ENCODE data around the gene ZNF664.
"Not testable (repeated sequence)": the region's sequence is repeated elsewhere in the genome, so short reads cannot be mapped to it uniquely, and the experiment has no call there.

The ZNF664 gene

DNA sequence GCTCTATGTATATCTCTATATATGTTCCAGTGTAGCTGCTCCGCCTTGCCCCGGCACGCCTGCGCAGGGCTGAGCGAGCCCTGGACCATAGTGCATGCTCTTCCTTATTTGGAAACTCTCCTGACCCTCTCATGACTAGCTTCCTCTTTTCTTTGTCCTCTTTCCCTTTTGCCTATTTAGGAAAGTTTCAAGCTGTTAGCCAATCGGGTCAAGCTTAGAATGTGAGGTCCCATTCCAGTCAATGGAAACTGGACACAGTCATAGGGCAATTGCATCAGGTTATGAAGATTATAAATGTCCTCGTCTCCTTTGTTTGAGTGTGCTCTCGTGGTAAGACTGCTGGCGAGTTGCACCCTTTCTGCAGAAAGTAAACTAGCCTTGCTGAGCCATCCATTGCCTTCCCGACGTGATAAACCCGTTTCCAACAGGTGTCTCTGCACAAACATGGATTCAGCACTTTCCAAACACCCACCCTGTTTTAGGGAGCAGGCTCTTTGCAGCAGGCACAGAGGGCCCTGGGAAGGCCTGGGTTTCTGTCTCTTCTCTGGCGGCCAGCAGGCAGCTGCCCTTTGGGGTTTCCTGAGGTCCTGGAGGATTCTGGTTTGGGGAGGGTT, 31.3 kb upstream of the ZNF664 start:
- no peak for DNase-seq (ENCODE audit: low read depth)

DNA sequence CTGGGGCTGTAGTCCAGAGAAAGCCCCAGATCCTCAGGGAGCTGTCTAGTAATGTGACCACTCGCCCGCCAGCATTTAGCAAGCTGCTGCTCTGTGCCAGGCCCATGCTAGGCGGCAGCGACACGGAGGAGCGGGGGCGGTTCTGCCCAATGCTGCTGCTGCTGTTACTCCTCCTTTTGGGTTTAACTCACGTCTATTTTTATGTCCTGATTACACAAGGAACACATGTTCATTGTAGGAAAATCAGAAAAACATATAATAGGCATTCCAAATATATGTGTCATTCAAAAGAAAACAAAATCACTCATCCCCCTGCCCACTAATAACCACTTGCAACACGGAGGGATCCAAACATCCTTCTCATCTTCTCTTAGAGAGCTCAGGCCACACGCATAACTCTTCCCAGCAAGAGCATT, 30.8 kb upstream of the ZNF664 start:
- DNase-seq (ENCODE audit: low read depth) = no peak

DNA sequence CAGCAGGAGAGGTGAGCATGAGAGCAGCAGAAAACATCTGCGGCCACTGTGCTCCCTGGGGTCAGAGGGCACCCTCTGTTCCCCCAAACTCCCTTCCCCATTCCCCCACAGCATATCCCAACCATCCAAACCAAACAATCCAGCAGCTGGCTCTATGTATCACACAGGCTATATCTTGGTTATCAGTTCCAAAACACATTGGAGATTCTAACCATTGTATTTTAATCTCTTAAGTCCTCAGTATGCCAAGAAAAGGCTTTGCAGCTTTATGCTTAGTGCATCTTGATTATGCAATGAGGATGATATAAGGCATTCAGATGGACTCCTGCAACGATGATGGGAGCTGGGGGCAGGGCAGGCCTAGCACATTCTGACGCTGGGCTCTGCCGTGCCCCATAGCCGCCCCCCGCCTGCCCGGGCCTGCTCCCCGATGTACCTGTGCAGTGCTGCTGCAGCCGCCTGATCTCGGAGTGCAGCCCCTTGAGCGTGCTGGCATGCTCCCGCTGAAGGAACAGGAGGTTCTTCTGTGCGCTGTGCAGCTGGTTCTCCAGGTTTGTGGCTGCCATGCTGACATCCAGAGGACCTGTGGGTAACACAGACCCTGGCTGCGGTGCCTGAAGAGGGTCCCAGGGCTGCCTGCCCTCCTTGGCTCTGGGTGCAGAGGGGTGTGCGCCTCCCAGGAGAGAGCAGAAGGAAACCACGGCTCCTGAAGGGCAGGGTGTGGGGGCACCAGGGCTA, 29.9 kb upstream of the ZNF664 start:
- DNase-seq (ENCODE audit: low read depth) = no peak

DNA sequence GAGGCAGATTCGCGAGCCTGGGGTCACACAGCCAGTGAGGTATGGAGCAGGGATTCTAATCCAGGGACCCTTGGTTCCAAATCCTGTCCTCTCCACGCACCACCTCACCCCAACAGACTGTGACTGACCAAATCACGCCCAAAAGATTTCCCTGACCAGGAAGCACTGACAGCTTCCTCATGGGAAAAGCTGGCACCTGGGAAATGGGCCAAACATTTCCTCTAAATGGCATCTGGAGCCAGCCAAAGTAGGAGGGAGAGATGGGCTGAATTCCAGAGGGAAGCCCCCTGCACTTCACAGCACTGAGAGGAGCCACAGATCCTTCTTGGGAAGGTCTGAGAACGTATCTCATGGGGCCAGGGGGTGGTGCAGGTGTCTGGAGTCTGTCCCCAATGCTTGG, 29.2 kb upstream of the ZNF664 start:
- DNase-seq (ENCODE audit: low read depth) = no peak

DNA sequence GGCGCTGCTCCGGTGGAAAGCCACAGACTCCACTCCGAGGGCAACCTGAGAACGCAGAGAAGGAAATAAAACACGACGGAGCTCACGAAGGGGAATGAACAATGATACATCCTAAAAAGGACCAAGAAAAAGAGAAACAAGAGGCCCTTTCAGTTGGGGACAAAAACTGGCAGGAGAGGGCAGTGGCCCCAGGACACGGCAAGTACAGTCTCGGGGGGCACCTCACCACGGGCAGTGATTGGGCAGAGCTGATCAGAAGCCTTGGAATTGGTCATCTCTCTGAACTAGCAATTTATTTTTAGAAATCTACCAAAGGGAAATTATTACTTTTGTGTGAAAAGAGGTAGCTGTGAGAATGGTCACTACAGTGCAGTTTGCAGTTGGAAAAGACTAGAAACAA, 28.3 kb upstream of the ZNF664 start:
- no peak for DNase-seq (ENCODE audit: low read depth)

DNA sequence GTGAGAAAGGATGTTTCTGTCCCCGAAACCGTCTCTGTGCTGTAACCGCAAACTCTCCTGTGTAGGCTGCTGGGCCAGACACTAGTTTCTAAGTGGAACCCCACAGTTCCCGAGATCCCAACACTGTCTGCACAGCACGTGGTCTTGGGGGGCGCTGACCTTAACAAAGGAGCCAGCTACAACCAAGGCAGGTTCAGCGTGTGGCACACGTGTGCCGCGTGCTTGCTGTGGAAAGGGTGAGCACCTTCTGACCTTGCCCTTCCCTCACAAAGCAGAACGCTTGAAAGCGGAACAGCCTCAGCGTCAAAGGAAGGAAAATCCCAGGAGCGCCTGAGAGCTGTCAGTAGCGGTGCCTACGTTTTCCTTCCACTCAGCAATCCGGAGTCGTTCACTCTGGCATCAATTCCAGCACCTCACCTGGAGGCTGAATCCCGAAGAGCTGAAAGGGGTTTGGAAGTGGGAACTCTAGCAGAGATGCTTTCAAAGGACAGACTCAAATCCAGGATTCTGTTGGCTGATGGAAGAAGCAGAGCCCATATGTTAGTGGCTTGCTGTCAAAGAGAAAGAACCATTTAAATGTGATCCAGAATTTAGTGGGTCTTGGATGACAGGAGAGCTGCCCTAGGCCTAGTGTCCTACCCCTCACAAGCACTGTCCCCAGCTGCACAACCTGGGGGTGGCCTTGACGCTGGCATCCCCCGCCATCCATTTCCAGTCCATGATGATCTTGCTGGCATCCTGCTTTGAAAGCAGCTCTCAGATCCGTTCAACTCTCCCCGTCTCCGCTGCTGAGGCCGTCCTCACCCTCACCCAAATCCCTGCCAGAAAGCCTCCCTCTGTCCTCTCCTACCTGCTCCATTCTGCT, 27.5 kb upstream of the ZNF664 start:
- DNase-seq (ENCODE audit: low read depth) = no peak

DNA sequence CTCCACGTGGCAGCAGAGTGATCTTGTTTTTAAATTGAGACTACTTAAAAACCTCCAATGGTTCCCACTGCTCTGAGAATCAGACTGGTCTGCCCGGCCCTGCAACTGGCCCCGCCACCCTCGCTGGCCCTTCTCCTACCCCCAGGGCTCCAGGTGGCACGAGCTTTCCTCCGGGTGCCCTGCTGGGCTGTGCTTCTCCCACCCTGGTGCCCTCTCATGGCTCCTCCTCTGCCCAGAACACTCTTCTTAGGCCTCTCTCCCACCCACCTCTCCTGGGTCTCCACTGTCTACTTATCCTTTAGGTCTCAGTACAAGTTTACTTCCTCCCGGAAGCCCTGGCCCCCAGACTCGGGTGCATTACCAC, 26.9 kb upstream of the ZNF664 start:
- DNase-seq (ENCODE audit: low read depth) = no peak

DNA sequence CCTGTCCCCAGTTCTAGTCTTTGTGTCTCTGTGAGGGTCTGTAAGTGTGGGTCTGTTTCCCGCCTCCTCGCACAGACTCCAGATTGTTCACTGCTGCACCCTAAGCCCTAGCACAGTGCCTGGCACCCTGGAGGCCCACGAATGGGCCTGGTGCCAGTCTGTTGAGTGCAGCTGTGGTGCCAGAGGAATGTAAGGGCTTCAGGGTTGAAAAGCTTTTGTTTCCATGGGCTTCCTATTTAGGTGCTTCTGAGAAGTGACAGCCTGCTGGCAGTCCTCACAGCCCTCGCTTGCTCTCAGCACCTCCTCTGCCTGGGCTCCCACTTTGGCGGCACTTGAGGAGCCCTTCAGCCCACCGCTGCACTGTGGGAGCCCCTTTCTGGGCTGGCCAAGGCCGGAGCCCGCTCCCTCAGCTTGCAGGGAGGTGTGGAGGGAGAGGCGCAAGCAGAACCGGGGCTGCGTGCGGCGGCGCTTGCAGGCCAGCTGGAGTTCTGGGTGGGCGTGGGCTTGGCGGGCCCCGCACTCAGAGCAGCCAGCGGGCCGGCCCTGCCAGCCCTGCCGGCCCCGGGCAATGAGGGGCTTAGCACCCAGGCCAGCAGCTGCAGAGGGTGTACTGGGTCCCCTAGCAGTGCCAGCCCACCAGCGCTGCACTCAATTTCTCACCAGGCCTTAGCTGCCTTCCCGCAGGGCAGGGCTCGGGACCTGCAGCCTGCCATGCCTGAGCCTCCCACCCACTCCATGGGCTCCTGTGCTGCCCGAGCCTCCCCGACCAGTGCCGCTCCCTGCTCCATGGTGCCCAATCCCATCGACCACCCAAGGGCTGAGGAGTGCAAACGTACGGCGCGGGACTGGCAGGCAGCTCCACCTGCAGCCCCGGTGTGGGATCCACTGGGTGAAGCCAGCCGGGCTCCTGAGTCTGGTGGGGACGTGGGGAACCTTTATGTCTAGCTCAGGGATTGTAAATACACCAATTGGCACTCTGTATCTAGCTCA, 26.2 kb upstream of the ZNF664 start:
- DNase-seq (ENCODE audit: low read depth) = not testable (repeated sequence)

DNA sequence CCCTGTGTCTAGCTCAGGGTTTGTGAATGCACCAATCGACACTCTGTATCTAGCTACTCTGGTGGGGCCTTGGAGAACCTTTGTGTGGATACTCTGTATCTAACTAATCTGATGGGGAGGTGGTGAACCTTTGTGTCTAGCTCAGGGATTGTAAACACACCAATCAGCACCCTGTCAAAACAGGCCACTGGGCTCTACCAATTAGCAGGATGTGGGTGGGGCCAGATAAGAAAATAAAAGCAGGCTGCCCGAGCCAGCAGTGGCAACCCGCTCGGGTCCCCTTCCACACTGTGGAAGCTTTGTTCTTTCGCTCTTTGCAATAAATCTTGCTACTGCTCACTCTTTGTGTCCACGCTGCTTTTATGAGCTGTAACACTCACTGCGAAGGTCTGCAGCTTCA, 25.5 kb upstream of the ZNF664 start:
- not testable (repeated sequence) for DNase-seq (ENCODE audit: low read depth)

DNA sequence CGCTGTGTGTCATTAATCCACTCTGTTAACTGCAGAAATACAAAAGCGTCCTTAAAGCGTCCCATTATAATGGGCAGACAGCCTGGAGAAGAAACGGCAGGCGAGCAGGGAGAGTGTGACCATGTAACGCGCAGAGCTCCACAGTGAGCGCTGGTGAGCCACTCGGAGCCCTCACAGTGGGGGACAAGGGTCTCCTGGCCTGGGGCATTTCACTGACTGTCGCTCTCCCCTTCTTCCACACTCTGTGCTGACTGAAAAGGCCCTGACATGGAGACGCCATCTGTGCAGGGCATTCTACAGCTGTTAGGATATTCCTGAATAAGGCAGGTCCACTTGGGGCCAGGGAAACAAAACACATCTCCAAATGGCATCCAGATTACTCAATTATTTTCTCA, 24.6 kb upstream of the ZNF664 start:
- no peak for DNase-seq (ENCODE audit: low read depth)

DNA sequence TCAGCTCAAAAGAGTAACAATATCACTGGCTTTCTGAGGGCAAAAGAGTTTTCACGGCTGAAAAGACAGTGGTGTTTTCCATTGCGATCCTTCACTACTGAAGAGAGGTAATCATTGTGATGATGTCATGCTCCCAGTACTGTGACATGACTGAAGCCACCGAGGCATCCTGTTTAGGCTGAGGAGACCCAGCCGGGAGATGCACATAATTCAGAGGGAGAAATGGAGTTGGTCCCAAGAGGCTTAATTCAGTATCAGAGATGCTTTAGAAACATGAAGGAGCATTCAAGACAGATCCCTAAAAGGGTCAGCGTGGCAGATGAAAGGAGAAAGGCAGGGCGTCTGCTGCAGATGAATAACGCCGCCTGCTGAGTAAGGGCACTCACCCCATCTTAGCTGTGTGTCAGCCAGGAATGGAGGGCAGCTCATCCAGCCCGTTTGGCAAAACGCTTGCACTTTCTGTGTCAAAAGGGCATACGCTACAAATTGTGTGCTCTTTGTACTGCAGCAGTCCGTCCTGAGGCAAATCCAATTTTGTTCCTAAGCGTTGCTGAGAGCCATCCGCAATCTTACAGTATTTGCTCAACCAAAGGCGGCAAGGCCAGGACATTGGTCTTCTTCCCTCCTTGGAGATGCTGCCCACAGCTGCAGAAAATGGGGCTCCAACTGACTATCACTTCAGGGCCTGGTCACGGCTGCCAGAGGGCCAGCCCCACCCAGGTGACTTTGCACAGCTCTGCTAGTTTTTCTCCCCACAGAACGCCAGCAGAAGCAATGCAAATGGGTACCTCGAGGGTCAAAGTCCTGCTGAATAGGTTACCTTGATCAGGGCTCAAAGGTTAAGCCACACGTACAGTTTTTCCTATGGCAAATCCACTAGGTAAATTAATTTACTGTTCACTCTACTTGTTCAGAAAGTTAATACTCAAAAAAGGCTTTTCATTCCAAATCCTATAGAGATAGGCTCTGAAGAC, 23.9 kb upstream of the ZNF664 start:
- no peak for DNase-seq (ENCODE audit: low read depth)

DNA sequence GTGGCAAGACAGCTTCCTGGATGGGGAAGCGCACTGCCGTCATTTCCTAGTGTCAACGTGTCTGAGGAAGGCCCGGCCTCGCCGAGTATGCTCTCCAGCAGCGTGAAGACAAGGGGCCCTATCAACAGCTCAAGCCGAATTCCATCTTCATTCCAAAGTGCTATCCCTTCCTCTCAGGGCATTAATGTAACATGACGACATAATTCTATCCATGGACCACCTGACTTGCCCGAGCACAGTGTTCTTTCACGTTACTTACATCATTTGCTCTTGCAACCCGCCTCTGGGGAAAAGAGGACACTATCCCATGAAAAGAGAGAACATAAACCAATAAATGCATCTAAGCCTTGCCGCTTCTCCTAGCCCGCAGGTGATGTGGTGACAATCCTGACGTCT, 23.2 kb upstream of the ZNF664 start:
- DNase-seq (ENCODE audit: low read depth) = no peak

DNA sequence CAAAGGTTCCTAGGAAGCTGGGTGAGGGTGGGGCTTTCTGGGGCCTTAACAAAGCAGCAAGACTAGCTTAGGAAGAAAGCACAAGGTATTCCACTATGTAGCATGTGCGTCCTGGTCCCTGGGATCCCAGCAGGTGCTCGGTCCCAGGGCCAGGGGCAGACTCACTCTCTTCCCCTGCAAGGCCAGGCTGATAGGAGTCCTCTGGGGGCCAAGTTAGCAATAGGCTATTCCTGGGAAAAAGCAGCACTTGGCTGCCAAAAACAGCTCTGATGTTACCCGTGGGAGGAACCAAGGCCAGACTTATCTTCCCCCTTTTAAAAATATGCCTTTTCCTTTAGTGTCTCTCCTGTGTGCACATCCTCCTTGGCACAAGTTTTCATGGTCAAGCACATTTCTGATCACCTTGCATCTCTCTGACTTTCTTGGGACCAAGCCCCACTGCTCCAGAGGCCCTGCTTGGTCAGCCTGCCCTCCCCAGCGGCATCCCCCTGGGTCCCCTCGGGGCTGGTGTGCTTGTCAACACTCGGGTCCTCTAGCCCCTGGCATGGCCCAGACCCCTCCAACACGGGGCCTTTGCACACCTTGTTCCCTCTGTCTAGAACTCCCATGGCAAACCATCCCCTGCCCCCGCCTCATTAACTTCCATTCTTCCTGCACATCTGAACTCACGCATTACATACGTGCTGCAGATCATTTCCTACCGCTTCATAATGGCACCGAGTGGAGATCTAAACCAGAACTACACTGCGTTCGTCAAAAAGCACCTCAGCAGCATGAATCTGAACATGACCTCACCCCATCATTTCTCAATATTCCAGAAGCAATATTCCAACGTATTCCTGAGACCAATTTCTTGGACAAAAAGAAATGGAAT, 22.3 kb upstream of the ZNF664 start:
- no peak for DNase-seq (ENCODE audit: low read depth)

DNA sequence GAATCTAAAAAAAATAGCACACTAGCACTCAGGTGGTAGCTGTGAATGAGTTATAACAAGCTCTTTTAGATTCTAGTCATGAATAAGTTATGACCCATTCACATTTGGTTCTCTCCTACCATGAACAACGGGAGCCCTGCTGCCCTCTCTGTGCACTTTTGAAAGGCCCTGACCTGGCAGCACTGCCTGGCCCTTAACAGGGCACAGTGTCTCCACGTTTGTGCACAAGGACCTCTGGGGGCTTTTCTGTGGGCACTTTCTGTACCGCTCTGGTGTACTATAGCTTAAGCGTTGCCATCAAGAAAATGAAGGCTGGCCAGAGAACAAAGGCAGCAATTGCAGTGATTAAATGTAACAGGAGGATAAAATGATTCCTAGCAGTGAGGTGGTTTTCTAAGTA, 21.5 kb upstream of the ZNF664 start:
- no peak for DNase-seq (ENCODE audit: low read depth)

DNA sequence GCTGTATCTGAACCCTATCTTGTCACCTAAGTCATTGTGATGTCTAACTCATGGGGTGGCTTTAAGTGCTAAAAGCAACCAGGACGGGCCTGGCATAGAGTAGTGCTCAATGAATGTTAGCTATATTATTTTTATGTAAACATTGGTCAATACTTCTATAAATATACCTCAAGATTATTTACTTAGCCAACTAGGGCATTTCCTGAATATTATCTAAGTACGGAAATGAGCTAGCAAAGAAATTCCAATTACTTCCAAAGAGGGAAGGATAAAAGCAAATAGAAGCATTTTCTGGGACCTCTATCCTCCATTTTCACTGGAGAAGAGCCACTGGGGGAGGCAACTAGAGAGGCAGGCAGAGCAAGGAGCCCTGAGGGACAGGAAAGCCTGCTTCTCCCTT, 21.0 kb upstream of the ZNF664 start:
- no peak for DNase-seq (ENCODE audit: low read depth)

DNA sequence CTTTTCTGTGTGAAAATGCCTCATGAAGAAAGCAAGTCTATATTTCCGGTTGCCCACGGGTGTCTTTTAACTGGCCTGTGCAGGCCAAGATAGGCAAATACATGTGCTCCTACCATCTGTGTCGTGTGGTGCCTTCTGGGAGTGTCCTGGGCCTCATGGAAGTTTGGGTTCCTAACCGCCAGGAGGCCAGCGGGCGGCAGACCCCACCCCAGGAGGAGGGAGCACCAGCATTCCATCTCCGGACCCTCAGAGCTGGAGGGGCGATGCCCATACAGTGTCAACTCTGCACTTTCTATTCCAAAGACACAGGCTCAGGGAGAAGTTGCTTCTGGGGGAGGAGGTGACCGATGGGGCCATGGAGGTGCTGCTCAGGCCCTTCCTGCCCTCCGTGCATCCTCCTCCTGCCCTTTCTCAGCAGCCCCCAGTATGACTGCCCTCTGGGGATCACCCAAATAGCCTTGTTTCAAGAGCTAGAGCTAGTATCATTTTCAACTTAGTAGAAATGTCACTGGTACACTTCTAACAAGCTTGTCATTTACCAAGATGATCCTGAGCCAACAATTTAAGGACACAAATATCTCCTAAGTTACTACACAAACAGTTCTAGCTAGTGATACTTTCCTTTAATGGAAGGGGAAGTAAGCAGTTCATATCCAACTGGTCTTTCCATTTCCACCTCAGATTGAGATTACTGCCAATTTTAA, 18.2 kb upstream of the ZNF664 start:
- no peak for DNase-seq (ENCODE audit: low read depth)

DNA sequence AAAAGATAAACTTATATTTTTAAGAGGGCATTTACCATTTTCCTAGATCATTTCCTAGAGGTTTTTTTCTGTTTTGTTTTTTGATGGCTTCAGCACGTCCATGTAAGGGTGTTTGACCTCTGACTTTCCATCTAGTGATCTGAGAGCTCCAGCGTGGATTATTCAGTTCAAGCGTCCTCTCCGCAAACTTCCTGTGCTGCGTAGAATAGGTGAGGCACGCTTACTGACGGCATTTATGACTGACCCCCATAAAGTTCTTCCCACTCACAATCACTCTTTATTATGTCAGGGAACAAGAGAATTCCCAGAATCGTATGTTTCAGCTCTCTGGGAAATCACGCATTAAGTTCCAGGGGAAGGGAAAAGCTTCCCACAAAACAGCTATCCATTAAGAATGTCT, 16.8 kb upstream of the ZNF664 start:
- no peak for DNase-seq (ENCODE audit: low read depth)

DNA sequence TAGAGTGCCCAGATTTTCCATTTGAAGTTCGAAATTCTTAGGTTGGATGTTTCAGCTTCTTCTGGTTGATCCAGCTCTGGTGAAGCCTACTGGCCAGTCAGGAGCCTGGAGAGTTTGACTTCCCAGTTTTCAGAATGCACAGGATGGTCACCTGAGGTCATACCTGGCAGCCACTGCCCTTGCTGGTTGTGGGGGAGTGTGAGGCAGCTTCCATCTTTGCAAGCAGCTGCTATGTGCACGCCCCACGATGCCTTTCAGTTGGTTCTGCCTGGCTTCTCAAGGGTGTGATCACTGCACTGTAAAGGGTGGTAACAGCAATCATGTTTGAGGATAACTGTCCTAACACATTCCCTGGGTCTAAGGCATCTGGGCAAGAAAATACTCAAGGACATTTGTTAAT, 15.8 kb upstream of the ZNF664 start:
- DNase-seq (ENCODE audit: low read depth) = no peak

DNA sequence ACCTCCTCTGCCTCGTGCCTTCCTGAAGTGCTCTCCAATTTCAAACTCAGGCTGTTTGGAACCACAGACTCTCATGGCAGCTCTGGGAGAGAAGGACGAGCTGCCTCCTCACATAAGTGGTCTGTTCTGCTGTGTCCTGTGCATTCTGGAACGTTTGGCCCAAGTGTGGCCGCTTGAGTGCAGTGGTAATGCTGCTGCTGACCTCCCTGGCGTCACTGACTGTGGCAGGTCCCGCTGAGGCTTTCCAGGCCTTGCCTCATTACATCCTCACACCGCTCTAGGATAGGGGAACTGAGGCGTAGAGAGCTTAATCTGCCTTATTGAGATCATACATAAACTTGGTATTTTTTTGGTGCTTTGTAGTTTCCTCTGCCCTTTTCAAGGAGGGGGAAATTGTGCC, 14.6 kb upstream of the ZNF664 start:
- no peak for DNase-seq (ENCODE audit: low read depth)
